Measurements from ENCODE around the gene NTS.

Gene NTS

GRCh38 chr12:85865890-85866289 is 8.2 kb upstream of the NTS start:
- no peak overlapping the region for H3K27ac ChIP-seq
- DNase-seq (ENCODE audit: low spot score) = peak; percentile 62
- TF ChIP-seq CTCF (IDR thresholded peaks at IDR 0.05) = no peak
- no peak overlapping the region for H3K4me3 ChIP-seq

- no peak overlapping the region for H3K27ac ChIP-seq
- peak overlapping the region; percentile 16 for H3K4me3 ChIP-seq
- DNase-seq (ENCODE audit: low spot score) = no peak
- TF ChIP-seq CTCF (IDR thresholded peaks at IDR 0.05) = peak; percentile 63
Measured at GRCh38 chr12:85866986-85867776, 6.9 kb upstream of the NTS start.

GRCh38 chr12:85872497-85873091 is 1.5 kb upstream of the NTS start:
- Histone ChIP-seq H3K4me3 (no peak overlapping the region), H3K27ac (no peak overlapping the region)
- peak; percentile 29 for TF ChIP-seq CTCF (IDR thresholded peaks at IDR 0.05)
- no peak for DNase-seq (ENCODE audit: low spot score)

GRCh38 chr12:85877459-85877858 is 3.4 kb downstream of the NTS start:
- no peak for DNase-seq (ENCODE audit: low spot score)
- TF ChIP-seq CTCF (IDR thresholded peaks at IDR 0.05) = no peak
- no peak overlapping the region for H3K4me3 ChIP-seq
- no peak overlapping the region for H3K27ac ChIP-seq

- no peak for DNase-seq (ENCODE audit: low spot score)
- Histone ChIP-seq H3K27ac (no peak overlapping the region), H3K4me3 (no peak overlapping the region)
- no peak for TF ChIP-seq CTCF (IDR thresholded peaks at IDR 0.05)
Measured at GRCh38 chr12:85883763-85884162, 9.7 kb downstream of the NTS start.

GRCh38 chr12:85894653-85895052 is 20.6 kb downstream of the NTS start:
- DNase-seq (ENCODE audit: low spot score) = no peak
- Histone ChIP-seq H3K27ac (no peak overlapping the region), H3K4me3 (no peak overlapping the region)
- TF ChIP-seq CTCF (IDR thresholded peaks at IDR 0.05) = no peak
